Measurements from ENCODE around the gene ZNF683. TPM values are rescaled to one million over a fixed set of nuclear protein-coding genes. Genes with fewer than 3 reads are reported as not detected.

Gene ZNF683
- total RNA-seq, 1 donor from 2014 or later, result not detected

DNA sequence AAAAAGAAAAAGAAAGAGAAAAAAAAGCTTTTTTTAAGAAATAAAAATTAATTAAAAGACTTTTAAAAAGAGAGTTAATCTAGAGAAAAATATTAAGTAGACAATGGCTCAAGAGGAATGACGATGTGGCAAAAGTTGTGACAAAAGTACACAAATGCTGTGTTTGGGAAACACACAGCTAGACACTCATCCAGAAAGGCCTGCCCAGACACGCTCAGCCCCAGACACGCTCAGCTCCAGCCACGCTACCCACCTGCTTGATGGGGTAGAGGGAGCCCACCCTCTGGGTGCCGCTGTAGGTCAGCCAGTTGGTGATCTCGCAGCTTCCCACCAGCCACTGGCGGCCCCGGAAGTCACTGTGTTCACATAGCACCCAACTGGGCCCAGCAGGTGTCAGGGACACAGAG, 44.6 kb downstream of the ZNF683 start:
- Histone ChIP-seq H3K4me1 (ENCODE audit: control insufficient read depth in 3 of 3, insufficient read depth in 3 of 3, low read length in 3 of 3) (peaks cover 0 to 8% (median 0%) of the 10 kb centered on the region in 3 donors), H3K9me3 (ENCODE audit: control insufficient read depth in 3 of 3, low read length in 3 of 3) (no peaks in the 10 kb centered on the region), H3K36me3 (ENCODE audit: control insufficient read depth in 3 of 3, insufficient read depth in 3 of 3, low read length in 3 of 3) (no peaks in the 10 kb centered on the region), H3K27ac (ENCODE audit: low read depth, low read length) (no peak overlapping the region), H3K9ac (ENCODE audit: low read depth in 1 of 3, low read length in 3 of 3) (no peak overlapping the region), H3K4me3 (ENCODE audit: low read length in 3 of 3) (no peak overlapping the region), H3K27me3 (ENCODE audit: control insufficient read depth in 3 of 3, insufficient read depth in 3 of 3, low read length in 3 of 3) (peaks cover 0 to 12% (median 10%) of the 10 kb centered on the region in 3 donors)

DNA sequence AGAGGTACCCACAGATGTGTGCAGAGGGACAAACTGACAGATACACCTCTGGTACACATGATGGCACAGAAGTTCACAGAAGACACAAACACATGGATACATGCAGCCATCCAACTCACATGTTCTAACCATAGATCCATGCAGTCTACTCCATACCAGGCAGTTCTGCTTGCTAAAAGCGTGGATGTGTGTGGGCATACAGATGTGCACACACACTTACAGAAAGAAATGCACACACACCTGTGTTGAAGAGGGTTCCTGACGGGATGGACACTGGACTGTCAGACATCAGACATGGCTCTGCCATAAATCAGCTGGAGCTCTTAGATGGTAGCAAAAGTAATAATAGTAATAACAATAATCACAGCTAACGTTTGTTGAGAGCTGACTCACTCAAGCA, 48.0 kb downstream of the ZNF683 start:
- peaks cover 3 to 10% (median 8%) of the 10 kb centered on the region in 3 donors for H3K27me3 ChIP-seq (ENCODE audit: control insufficient read depth in 3 of 3, insufficient read depth in 3 of 3, low read length in 3 of 3)
- peaks cover 6 to 9% (median 8%) of the 10 kb centered on the region in 3 donors for H3K4me1 ChIP-seq (ENCODE audit: control insufficient read depth in 3 of 3, insufficient read depth in 3 of 3, low read length in 3 of 3)
- no peak overlapping the region for H3K9ac ChIP-seq (ENCODE audit: low read depth in 1 of 3, low read length in 3 of 3)
- H3K9me3 ChIP-seq (ENCODE audit: control insufficient read depth in 3 of 3, low read length in 3 of 3), result no peaks in the 10 kb centered on the region
- no peaks in the 10 kb centered on the region for H3K36me3 ChIP-seq (ENCODE audit: control insufficient read depth in 3 of 3, insufficient read depth in 3 of 3, low read length in 3 of 3)
- H3K4me3 ChIP-seq (ENCODE audit: low read length in 3 of 3), result no peak overlapping the region
- no peak overlapping the region for H3K27ac ChIP-seq (ENCODE audit: low read depth, low read length)

DNA sequence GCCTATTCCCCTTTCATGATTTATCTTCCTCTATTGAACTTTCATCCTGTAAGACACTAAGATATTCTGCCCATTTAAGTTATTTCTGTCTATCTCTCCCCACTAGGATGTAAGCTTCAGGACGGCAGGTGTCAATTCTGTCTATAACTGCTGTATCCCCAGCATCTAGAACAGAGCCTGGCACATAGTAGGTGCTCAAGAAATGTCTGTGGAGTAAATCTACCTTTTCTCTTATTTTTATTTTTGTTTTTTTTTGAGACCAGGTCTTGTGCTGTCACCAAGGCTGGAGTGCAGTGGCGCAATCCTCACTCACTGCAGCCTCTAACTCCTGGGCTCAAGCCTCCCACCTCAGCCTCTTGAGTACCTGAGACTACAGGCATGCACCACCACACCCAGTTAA, 49.2 kb downstream of the ZNF683 start:
- no peaks in the 10 kb centered on the region for H3K9me3 ChIP-seq (ENCODE audit: control insufficient read depth in 3 of 3, low read length in 3 of 3)
- peaks cover 6 to 9% (median 8%) of the 10 kb centered on the region in 3 donors for H3K4me1 ChIP-seq (ENCODE audit: control insufficient read depth in 3 of 3, insufficient read depth in 3 of 3, low read length in 3 of 3)
- H3K9ac ChIP-seq (ENCODE audit: low read depth in 1 of 3, low read length in 3 of 3), result no peak overlapping the region
- no peaks in the 10 kb centered on the region for H3K36me3 ChIP-seq (ENCODE audit: control insufficient read depth in 3 of 3, insufficient read depth in 3 of 3, low read length in 3 of 3)
- H3K4me3 ChIP-seq (ENCODE audit: low read length in 3 of 3), result no peak overlapping the region
- no peak overlapping the region for H3K27ac ChIP-seq (ENCODE audit: low read depth, low read length)
- peaks cover 3 to 10% (median 8%) of the 10 kb centered on the region in 3 donors for H3K27me3 ChIP-seq (ENCODE audit: control insufficient read depth in 3 of 3, insufficient read depth in 3 of 3, low read length in 3 of 3)

DNA sequence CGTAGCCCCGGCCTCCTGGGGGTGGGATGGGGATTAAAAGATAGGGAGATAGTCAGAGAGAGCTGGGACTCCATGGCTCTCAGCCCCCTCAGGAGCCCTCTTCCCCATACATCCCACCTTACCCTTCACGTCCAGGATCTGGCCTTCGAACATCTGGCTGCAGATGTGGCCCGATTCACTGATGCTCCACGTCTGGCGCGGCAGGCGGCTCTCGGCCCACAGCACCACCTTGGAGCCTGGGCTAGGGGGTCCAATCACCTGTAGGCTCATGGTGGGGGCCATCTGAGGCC, 50.6 kb downstream of the ZNF683 start:
- no peak overlapping the region for H3K4me3 ChIP-seq (ENCODE audit: low read length in 3 of 3)
- H3K27ac ChIP-seq (ENCODE audit: low read depth, low read length), result no peak overlapping the region
- peaks cover 3 to 10% (median 8%) of the 10 kb centered on the region in 3 donors for H3K27me3 ChIP-seq (ENCODE audit: control insufficient read depth in 3 of 3, insufficient read depth in 3 of 3, low read length in 3 of 3)
- peaks cover 9 to 11% (median 9%) of the 10 kb centered on the region in 3 donors for H3K4me1 ChIP-seq (ENCODE audit: control insufficient read depth in 3 of 3, insufficient read depth in 3 of 3, low read length in 3 of 3)
- peak overlapping the region in 2 of 3 donors; percentile 33 to 57 for H3K9ac ChIP-seq (ENCODE audit: low read depth in 1 of 3, low read length in 3 of 3)
- H3K9me3 ChIP-seq (ENCODE audit: control insufficient read depth in 3 of 3, low read length in 3 of 3), result no peaks in the 10 kb centered on the region
- H3K36me3 ChIP-seq (ENCODE audit: control insufficient read depth in 3 of 3, insufficient read depth in 3 of 3, low read length in 3 of 3), result no peaks in the 10 kb centered on the region

DNA sequence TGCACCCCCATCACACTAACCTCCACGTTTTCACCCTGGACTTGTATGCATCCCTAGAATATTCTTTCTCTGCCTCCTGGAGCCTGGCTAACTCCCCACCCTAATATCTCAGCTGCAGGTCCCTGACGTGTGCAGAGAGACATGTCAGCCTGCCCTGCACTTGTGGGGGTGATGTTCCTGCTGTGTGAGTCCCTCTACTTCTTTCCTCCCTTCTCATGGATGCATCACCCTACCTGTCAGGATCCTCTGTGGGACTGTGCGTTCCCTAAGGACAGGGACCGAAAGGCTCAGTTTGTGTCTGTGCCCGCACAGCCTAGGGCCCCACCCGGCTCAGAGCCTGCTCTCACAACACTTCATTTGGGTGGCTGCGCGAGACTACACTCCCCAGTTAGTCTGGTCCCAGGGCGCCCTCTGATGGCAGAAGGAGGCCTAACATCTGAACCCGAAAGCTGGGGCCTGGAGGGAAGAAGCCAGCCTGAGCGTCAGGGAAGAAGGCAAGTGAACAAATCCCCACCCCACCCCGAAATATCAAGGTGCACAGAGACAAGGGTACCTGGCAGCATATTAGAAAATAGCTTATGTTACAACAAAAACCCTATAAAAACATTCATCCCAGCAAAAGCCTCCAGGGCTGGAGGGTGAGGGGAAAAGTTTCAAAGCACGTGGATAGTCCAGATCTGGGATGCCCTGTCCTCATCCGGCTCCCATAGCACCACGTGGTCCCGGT, 51.1 kb downstream of the ZNF683 start:
- H3K27me3 ChIP-seq (ENCODE audit: control insufficient read depth in 3 of 3, insufficient read depth in 3 of 3, low read length in 3 of 3), result peaks cover 3 to 10% (median 8%) of the 10 kb centered on the region in 3 donors
- H3K27ac ChIP-seq (ENCODE audit: low read depth, low read length), result no peak overlapping the region
- peak overlapping the region in 2 of 3 donors; percentile 33 to 57 for H3K9ac ChIP-seq (ENCODE audit: low read depth in 1 of 3, low read length in 3 of 3)
- H3K36me3 ChIP-seq (ENCODE audit: control insufficient read depth in 3 of 3, insufficient read depth in 3 of 3, low read length in 3 of 3), result no peaks in the 10 kb centered on the region
- H3K4me3 ChIP-seq (ENCODE audit: low read length in 3 of 3), result peak overlapping the region in 1 of 3 donors; percentile 1
- H3K9me3 ChIP-seq (ENCODE audit: control insufficient read depth in 3 of 3, low read length in 3 of 3), result no peaks in the 10 kb centered on the region
- H3K4me1 ChIP-seq (ENCODE audit: control insufficient read depth in 3 of 3, insufficient read depth in 3 of 3, low read length in 3 of 3), result peaks cover 9 to 11% (median 9%) of the 10 kb centered on the region in 3 donors

DNA sequence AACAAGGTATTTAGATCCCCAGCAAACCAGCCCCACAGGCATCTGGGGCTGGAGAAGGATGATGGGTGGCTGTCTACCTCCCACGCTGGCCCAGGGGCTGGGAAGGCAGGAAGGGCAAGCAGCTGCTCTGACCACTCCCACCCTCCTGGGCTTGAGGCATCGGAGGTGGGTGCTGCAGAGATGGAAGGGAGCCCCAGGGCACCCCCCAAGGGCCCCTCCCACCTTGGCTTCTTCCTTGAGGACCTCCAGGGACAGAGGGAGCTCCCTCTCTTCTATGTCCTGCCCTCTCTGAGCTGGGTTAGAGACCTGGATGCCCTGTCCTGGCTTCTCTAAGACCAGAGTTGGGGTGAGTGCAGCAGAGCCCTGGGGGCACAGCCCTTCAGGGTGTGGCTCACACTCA, 51.7 kb downstream of the ZNF683 start:
- Histone ChIP-seq H3K4me3 (ENCODE audit: low read length in 3 of 3) (no peak overlapping the region), H3K9ac (ENCODE audit: low read depth in 1 of 3, low read length in 3 of 3) (peak overlapping the region in 1 of 3 donors; percentile 33)

DNA sequence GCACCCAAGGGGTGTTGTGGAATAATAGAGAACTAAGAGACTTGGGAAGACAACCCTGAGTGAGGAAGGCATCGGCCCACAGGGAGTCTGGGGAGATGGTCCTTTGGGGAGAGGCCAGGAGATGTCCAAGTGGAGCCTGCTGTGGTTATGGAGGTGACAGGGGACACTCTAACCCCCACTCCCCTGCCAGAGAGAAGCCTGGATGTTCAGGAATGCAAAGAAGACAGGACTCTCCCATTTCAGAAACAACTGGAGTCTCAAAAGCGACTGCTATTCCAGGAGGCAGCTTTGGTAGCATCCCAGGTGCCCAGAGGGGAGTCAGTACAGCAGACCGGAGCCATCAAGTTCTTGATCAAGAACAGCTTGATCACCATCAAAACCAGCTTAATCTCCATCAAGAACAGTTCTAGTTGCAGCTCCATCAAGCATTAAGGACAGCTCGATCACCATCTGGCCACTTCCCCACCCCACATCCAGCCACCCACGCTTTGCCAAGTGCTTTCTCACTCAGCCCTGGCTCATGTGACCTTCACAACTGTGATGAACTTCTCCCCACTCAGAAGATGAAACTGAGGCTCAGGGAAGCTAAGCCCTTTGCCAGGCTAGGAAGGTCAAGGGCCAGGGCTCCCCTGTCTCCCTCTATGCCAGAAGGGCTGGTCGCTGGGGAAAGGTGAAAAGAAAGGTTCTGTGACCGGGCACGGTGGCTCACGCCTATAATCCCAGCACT, 54.0 kb downstream of the ZNF683 start:
- Histone ChIP-seq H3K9ac (ENCODE audit: low read depth in 1 of 3, low read length in 3 of 3) (no peak overlapping the region), H3K9me3 (ENCODE audit: control insufficient read depth in 3 of 3, low read length in 3 of 3) (no peaks in the 10 kb centered on the region), H3K4me1 (ENCODE audit: control insufficient read depth in 3 of 3, insufficient read depth in 3 of 3, low read length in 3 of 3) (peaks cover 9 to 11% (median 9%) of the 10 kb centered on the region in 3 donors), H3K36me3 (ENCODE audit: control insufficient read depth in 3 of 3, insufficient read depth in 3 of 3, low read length in 3 of 3) (no peaks in the 10 kb centered on the region), H3K27me3 (ENCODE audit: control insufficient read depth in 3 of 3, insufficient read depth in 3 of 3, low read length in 3 of 3) (peaks cover 0 to 8% (median 8%) of the 10 kb centered on the region in 3 donors), H3K27ac (ENCODE audit: low read depth, low read length) (no peak overlapping the region), H3K4me3 (ENCODE audit: low read length in 3 of 3) (no peak overlapping the region)

More for the DNA sequence above, 51.7 kb downstream of the ZNF683 start:
- Histone ChIP-seq H3K27ac (ENCODE audit: low read depth, low read length) (no peak overlapping the region), H3K9me3 (ENCODE audit: control insufficient read depth in 3 of 3, low read length in 3 of 3) (no peaks in the 10 kb centered on the region), H3K27me3 (ENCODE audit: control insufficient read depth in 3 of 3, insufficient read depth in 3 of 3, low read length in 3 of 3) (peaks cover 3 to 10% (median 8%) of the 10 kb centered on the region in 3 donors), H3K36me3 (ENCODE audit: control insufficient read depth in 3 of 3, insufficient read depth in 3 of 3, low read length in 3 of 3) (no peaks in the 10 kb centered on the region), H3K4me1 (ENCODE audit: control insufficient read depth in 3 of 3, insufficient read depth in 3 of 3, low read length in 3 of 3) (peaks cover 9 to 11% (median 9%) of the 10 kb centered on the region in 3 donors)

DNA sequence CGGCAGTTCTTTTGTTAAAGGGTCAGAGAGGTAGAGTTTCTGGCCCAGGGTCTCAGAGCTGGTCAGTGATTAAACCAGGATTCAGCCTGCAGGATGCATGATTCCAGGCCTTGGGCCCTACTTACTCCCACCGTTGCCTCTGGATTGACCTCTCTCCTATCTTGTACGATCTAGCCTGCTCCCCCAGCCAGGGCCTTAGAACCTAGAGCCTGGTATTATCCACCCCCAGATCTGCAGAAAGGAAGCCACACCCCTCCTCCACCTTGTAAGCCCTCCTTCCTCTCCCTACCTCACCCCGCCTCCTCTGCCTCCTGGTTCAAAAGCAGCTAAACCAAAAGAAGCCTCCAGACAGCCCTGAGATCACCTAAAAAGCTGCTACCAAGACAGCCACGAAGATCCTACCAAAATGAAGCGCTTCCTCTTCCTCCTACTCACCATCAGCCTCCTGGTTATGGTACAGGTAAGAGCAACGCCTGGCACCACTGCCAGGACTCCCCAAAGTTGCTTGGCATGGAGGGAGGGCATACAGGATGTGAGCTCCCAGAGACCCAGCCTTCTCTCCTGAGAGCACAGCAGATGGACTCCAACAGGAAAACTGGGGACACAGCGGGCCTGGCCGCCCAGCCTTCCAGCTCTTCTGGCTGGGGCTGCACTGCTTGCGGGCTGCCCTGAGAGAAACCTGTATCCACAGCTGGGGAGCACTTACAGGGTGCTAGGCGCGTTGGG, 54.8 kb downstream of the ZNF683 start, which contains the start of gene CD52:
Gene CD52, plus strand, starts transcription at position 347 of the 726 bp plus-strand sequence. Its CDS starts 60 bp downstream, at position 407.
- Histone ChIP-seq H3K4me1 (ENCODE audit: control insufficient read depth in 3 of 3, insufficient read depth in 3 of 3, low read length in 3 of 3) (peaks cover 9 to 11% (median 9%) of the 10 kb centered on the region in 3 donors), H3K36me3 (ENCODE audit: control insufficient read depth in 3 of 3, insufficient read depth in 3 of 3, low read length in 3 of 3) (no peaks in the 10 kb centered on the region), H3K27ac (ENCODE audit: low read depth, low read length) (no peak within 1 kb of the TSS), H3K4me3 (ENCODE audit: low read length in 3 of 3) (no peak within 1 kb of the TSS), H3K27me3 (ENCODE audit: control insufficient read depth in 3 of 3, insufficient read depth in 3 of 3, low read length in 3 of 3) (peaks cover 0 to 8% (median 8%) of the 10 kb centered on the region in 3 donors), H3K9ac (ENCODE audit: low read depth in 1 of 3, low read length in 3 of 3) (peak within 1 kb of the TSS in 1 of 3 donors; percentile 40), H3K9me3 (ENCODE audit: control insufficient read depth in 3 of 3, low read length in 3 of 3) (no peaks in the 10 kb centered on the region)

DNA sequence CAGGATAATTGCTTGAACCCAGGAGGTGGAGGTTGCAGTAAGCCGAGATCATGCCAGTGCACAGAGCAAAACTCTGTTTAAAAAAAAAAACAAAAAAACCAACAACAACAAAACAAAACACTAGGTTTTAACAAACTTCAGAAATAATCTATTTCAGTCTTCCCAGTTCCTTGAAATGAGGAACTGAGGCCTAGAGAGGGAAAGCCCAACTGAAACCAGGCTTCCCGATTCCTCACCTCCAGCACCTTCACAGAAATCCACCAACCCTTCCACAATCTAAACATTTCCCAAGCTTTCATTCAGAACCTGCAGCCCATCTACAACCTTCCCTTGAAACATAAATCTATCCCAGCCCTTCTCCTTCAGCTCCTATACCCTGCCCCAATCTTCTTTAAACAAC, 55.4 kb downstream of the ZNF683 start:
- no peak overlapping the region for H3K9ac ChIP-seq (ENCODE audit: low read depth in 1 of 3, low read length in 3 of 3)
- peaks cover 9 to 11% (median 9%) of the 10 kb centered on the region in 3 donors for H3K4me1 ChIP-seq (ENCODE audit: control insufficient read depth in 3 of 3, insufficient read depth in 3 of 3, low read length in 3 of 3)
- H3K4me3 ChIP-seq (ENCODE audit: low read length in 3 of 3), result no peak overlapping the region
- H3K9me3 ChIP-seq (ENCODE audit: control insufficient read depth in 3 of 3, low read length in 3 of 3), result no peaks in the 10 kb centered on the region
- H3K27ac ChIP-seq (ENCODE audit: low read depth, low read length), result no peak overlapping the region
- no peaks in the 10 kb centered on the region for H3K36me3 ChIP-seq (ENCODE audit: control insufficient read depth in 3 of 3, insufficient read depth in 3 of 3, low read length in 3 of 3)
- H3K27me3 ChIP-seq (ENCODE audit: control insufficient read depth in 3 of 3, insufficient read depth in 3 of 3, low read length in 3 of 3), result peaks cover 0 to 8% (median 8%) of the 10 kb centered on the region in 3 donors

All from skeletal muscle tissue (tissue), 4 donors.